Upper lobe of left lung (tissue), 4 donors: Measurements from ENCODE around the gene CRYM.

ENCODE experiments used
- CTCF ChIP-seq, 6 experiments: fragments of 450-650 bp in 4 of 6; fragments of 200-600 bp in 2 of 6; sonication (generic) in 2 of 6; IDR thresholded peaks; one replicate each; pipeline ENCODE4 v1.5.1; 2016 to 2019; ENCODE audit warnings: antibody characterized with exemption in 6 of 6
- POLR2AphosphoS5 ChIP-seq, 2 donors: sonication (generic); formaldehyde crosslinking; IDR thresholded peaks; one replicate each; pipeline ENCODE4 v1.5.1; 2017; ENCODE audit warnings: antibody characterized with exemption in 2 of 2

- TF ChIP-seq CTCF (IDR thresholded peaks at IDR 0.05) (no peak), POLR2AphosphoS5 (IDR thresholded peaks at IDR 0.05) (no peak)
These were observed 9.9 kb downstream of the CRYM start for GRCh38 chr16:21268236-21268635.
